HL-60 (cell line): ENCODE data around the gene PPP1R16B.
A peak's percentile ranks its signal among the peaks of the same experiment; 100 is the strongest.

Source experiments
- DNase-seq, 2 experiments: peaks; one replicate each; pipeline ENCODE4 v3.0.0-alpha.2; 2010 to 2020; ENCODE audit warnings: low read depth in 1 of 2, low spot score in 1 of 2
- H3K27ac ChIP-seq: fragments of 250-450 bp; sonication (Bioruptor Pico); replicated peaks from 2 replicates; pipeline ENCODE4 v1.5.1; 2020; ENCODE audit warnings: mild to moderate bottlenecking, moderate library complexity
- H3K27me3 ChIP-seq: fragments of 250-450 bp; sonication (Bioruptor Pico); 2 replicates; pipeline ENCODE4 v1.5.1; 2021; ENCODE audit warnings: mild to moderate bottlenecking, moderate library complexity; ENCODE audit not compliant: insufficient read depth, poor library complexity, severe bottlenecking
- H3K4me3 ChIP-seq: replicated peaks from 2 replicates; pipeline ENCODE4 v1.5.1; 2011; ENCODE audit warnings: mild to moderate bottlenecking, control low read depth, low read length; ENCODE audit not compliant: insufficient read depth
- GABPA ChIP-seq: IDR thresholded peaks from 2 replicates; pipeline ENCODE4 v1.6.1; 2012; ENCODE audit warnings: low read depth
- POLR2AphosphoS5 ChIP-seq: IDR thresholded peaks from 2 replicates; pipeline ENCODE4 v1.6.1; 2012; ENCODE audit warnings: low read depth
- SPI1 ChIP-seq: IDR thresholded peaks from 2 replicates; pipeline ENCODE4 v1.6.1; 2012; ENCODE audit warnings: low read depth, mild to moderate bottlenecking, borderline replicate concordance
- TF ChIP-seq, protein P1 (sequence below): IDR thresholded peaks from one replicate; pipeline ENCODE4 v1.5.1; 2011; ENCODE audit warnings: low read length, control low read depth, inconsistent platforms; ENCODE audit not compliant: insufficient read depth
- TF ChIP-seq, protein P2 (sequence below): IDR thresholded peaks from 2 replicates; pipeline ENCODE4 v1.6.1; 2012; ENCODE audit warnings: low read depth; ENCODE audit not compliant: insufficient replicate concordance

PPP1R16B gene

DNA sequence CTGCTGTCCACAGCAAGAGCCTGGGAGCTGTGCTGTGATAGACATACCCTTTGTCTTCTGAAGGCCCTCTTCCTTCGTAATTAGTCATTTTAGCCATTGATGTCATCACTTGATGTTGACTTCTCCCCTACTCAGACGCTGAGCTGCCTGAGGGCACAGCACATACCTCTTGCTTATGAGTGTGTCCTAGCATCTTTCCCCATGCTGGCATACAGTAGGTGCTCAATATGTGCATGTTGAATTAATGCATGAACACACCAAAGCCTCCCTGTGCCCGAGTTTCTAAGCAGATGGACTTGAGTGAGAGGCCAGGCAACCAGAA is 85.0 kb downstream of the PPP1R16B start:
- H3K27me3 ChIP-seq, result peaks cover 8% of the 10 kb centered on the region
- TF ChIP-seq GABPA (no peak), POLR2AphosphoS5 (no peak), SPI1 (no peak)
- TF ChIP-seq, protein P1, sequence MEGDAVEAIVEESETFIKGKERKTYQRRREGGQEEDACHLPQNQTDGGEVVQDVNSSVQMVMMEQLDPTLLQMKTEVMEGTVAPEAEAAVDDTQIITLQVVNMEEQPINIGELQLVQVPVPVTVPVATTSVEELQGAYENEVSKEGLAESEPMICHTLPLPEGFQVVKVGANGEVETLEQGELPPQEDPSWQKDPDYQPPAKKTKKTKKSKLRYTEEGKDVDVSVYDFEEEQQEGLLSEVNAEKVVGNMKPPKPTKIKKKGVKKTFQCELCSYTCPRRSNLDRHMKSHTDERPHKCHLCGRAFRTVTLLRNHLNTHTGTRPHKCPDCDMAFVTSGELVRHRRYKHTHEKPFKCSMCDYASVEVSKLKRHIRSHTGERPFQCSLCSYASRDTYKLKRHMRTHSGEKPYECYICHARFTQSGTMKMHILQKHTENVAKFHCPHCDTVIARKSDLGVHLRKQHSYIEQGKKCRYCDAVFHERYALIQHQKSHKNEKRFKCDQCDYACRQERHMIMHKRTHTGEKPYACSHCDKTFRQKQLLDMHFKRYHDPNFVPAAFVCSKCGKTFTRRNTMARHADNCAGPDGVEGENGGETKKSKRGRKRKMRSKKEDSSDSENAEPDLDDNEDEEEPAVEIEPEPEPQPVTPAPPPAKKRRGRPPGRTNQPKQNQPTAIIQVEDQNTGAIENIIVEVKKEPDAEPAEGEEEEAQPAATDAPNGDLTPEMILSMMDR, result no peak
- TF ChIP-seq, protein P2, sequence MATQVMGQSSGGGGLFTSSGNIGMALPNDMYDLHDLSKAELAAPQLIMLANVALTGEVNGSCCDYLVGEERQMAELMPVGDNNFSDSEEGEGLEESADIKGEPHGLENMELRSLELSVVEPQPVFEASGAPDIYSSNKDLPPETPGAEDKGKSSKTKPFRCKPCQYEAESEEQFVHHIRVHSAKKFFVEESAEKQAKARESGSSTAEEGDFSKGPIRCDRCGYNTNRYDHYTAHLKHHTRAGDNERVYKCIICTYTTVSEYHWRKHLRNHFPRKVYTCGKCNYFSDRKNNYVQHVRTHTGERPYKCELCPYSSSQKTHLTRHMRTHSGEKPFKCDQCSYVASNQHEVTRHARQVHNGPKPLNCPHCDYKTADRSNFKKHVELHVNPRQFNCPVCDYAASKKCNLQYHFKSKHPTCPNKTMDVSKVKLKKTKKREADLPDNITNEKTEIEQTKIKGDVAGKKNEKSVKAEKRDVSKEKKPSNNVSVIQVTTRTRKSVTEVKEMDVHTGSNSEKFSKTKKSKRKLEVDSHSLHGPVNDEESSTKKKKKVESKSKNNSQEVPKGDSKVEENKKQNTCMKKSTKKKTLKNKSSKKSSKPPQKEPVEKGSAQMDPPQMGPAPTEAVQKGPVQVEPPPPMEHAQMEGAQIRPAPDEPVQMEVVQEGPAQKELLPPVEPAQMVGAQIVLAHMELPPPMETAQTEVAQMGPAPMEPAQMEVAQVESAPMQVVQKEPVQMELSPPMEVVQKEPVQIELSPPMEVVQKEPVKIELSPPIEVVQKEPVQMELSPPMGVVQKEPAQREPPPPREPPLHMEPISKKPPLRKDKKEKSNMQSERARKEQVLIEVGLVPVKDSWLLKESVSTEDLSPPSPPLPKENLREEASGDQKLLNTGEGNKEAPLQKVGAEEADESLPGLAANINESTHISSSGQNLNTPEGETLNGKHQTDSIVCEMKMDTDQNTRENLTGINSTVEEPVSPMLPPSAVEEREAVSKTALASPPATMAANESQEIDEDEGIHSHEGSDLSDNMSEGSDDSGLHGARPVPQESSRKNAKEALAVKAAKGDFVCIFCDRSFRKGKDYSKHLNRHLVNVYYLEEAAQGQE, result no peak
- H3K4me3 ChIP-seq, result no peak overlapping the region
- no peak for DNase-seq
- no peak overlapping the region for H3K27ac ChIP-seq

DNA sequence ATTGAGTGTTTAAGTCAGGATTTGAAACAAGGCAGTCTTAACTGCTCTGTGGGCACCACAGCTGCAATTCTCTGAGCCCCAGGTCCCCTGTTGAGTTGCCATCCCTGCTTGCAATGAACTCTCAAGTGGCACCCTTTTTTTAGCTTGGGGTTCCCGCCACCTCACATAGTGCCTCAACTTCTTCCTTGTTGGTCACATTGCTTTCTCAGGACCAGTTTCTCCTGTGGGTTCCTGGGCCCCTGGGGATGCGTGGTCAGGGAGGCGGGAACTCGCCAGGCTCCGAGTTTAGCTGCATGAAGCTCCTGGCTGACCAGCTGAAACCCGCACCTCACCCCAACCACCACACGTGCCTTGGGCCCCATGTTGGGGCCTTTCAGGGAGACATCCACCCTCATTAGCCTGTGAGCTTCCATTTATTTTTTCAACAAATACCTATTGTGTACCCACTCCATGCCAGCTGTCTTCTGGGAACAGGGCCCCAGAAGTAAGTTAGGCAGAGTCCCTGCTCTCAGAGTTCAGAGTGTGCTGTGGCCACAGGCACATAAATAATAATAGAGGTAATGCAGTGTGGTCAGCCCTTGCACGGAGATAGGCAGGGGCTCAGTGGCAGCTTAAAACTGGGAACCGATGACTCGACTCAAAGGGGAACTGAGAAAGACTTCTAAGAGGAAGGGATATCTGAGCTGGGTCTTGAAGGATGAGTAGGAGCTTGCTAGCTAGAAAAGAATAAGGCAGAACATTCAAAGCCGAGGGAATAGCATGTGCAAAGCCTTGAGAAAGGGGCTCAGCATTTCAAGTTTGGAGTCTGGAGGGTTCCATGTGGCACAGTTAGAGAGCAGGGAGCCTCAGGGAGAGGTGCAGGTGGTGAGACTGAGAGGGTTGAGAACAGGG is 86.8 kb downstream of the PPP1R16B start:
- Histone ChIP-seq H3K27ac (no peak overlapping the region), H3K27me3 (peaks cover 8% of the 10 kb centered on the region), H3K4me3 (no peak overlapping the region)
- peak; percentile 18 to 68 for DNase-seq
- TF ChIP-seq GABPA, result no peak
- peak; percentile 43; the same call in 1 of the 2 replicates for TF ChIP-seq SPI1

DNA sequence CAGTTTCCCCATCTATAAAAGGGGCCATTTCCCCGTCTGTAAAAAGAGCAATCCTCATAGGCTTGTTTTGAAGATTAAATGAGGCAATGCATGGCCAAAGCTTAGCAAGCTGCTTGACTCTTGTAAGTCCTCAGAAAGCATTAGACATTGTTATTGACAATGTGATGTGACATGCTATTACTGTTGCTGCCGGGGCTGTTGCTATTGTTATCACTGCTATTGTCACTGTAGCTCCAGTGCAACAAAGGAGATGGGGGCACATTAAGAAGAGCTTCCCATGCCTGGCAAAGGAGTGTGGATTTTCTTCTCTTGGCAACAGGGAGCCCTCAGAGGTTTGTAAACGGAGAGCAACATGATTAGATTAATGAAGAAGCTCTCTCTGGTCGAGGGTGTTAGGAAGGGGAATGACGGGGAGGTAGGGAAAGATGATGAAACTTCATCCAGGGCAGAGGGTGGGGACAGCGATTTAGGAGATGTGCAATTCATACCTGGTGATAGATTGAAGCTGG is 87.6 kb downstream of the PPP1R16B start:
- no peak for TF ChIP-seq SPI1
- TF ChIP-seq, protein P2, result no peak
- TF ChIP-seq, protein P1, result no peak
- no peak for TF ChIP-seq GABPA
- no peak for TF ChIP-seq POLR2AphosphoS5
- no peak for DNase-seq
- H3K27me3 ChIP-seq, result peaks cover 8% of the 10 kb centered on the region
- H3K27ac ChIP-seq, result no peak overlapping the region
- H3K4me3 ChIP-seq, result no peak overlapping the region

DNA sequence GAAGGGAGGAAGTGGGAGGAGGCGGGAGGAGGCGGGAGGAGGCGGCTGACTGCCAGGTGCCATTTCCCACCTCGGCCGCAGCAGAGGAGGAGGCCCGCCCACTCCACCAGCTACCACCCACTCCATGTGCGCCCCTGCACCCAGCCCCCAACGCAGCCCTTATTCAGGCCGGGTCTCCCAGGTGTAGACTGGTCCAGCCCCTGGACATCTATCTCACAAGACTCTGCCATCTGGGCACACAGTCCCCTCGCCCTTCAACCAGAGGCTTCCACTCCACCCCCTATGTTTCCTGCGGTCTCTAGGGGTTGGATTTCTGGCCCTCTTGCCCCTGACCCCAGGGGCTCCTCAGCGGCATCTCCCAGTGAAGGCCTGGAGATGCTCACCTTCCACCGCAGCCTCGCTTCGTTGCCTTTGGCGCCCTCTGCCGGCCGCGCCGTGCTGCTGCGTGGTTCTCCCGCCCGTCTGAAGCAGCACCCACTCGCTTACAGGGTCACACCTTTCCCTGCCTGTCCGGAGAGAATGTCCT is 88.1 kb downstream of the PPP1R16B start:
- H3K27me3 ChIP-seq, result peaks cover 8% of the 10 kb centered on the region
- no peak overlapping the region for H3K4me3 ChIP-seq
- TF ChIP-seq, protein P1, result peak; percentile 91
- TF ChIP-seq, protein P2, result no peak
- no peak overlapping the region for H3K27ac ChIP-seq
- peak in 1 of 2 experiments; percentile 39 for DNase-seq
